A549 (cell line): ENCODE measurements around the gene NIPAL3. TPM values are rescaled to one million over a fixed set of nuclear protein-coding genes. Genes with fewer than 3 reads are reported as not detected.

ENCODE experiments used
- ATAC-seq, 2 experiments: fragments of 200-7000 bp in 1 of 2; fragments of >200 bp in 1 of 2; cut with Nextera tagmentation in 1 of 2; cut with Tn5 transposase in 1 of 2; 3 replicates each; pipeline versions ENCODE4 v1.8.0 to v1.9.1; 2018 to 2020; ENCODE audit warnings: mild to moderate bottlenecking in 1 of 2, moderate library complexity in 1 of 2
- CTCF ChIA-PET: fragments of 300-600 bp; sonication (Branson Sonifier 250); formaldehyde crosslinking; extraction: SDS; loops from one replicate; lab custom pipeline; 2021; ENCODE audit warnings: antibody characterized with exemption, inconsistent platforms; lab: Yijun Ruan, JAX
- POLR2A ChIA-PET: fragments of 350-600 bp; formaldehyde crosslinking; extraction: SDS; loops from one replicate; lab custom pipeline; 2021; ENCODE audit warnings: antibody characterized with exemption, inconsistent platforms; lab: Yijun Ruan, JAX
- DNase-seq, 2 experiments: peaks; one replicate each; pipeline versions ENCODE4 v3.0.0 to v3.0.0-alpha.2; 2011 to 2016; ENCODE audit warnings: low read depth in 1 of 2, low spot score in 1 of 2
- FAIRE-seq: peaks from 2 replicates; lab custom pipeline; 2011; peaks lifted over from hg19 to GRCh38; lab: Jason Lieb, UNC
- H3K27ac ChIP-seq, 2 experiments: fragments of >200 bp; sonication (Bioruptor Twin); formaldehyde crosslinking; 3 replicates each; pipeline ENCODE4 v1.5.1; 2016 to 2017
- H3K4me1 ChIP-seq: fragments of >200 bp; sonication (Bioruptor Twin); formaldehyde crosslinking; 3 replicates; pipeline ENCODE4 v1.6.1; 2016
- H3K4me2 ChIP-seq: fragments of >200 bp; sonication (Bioruptor Twin); formaldehyde crosslinking; 3 replicates; pipeline ENCODE4 v1.6.1; 2016
- H3K4me3 ChIP-seq: fragments of >200 bp; sonication (Bioruptor Twin); formaldehyde crosslinking; 3 replicates; pipeline ENCODE4 v1.5.1; 2016
- H3K9me3 ChIP-seq: fragments of >200 bp; sonication (Bioruptor Twin); formaldehyde crosslinking; 3 replicates; pipeline ENCODE4 v1.6.1; 2016
- ATOH8 ChIP-seq: fragments of 250-450 bp; sonication (Bioruptor Pico); IDR thresholded peaks from 2 replicates; pipeline ENCODE4 v1.5.0; 2020; ENCODE audit warnings: low read depth, mild to moderate bottlenecking, moderate library complexity
- BHLHE40 ChIP-seq: IDR thresholded peaks from 2 replicates; pipeline ENCODE4 v1.6.1; 2012; ENCODE audit warnings: low read depth, low read length, inconsistent platforms
- ESRRA ChIP-seq: fragments of 150-350 bp; IDR thresholded peaks from 2 replicates; pipeline ENCODE4 v1.6.1; 2014; ENCODE audit warnings: mild to moderate bottlenecking, low read length, borderline replicate concordance
- FOSL2 ChIP-seq, 2 experiments: fragments of 450-650 bp in 1 of 2; fragments of >200 bp in 1 of 2; sonication (Bioruptor Twin) in 1 of 2; formaldehyde crosslinking; IDR thresholded peaks; 2 replicates each; pipeline versions ENCODE4 v1.5.0 to v1.6.1; 2016 to 2020; ENCODE audit warnings: mild to moderate bottlenecking in 1 of 2, moderate library complexity in 1 of 2
- FOXS1 ChIP-seq: fragments of 250-450 bp; sonication (Bioruptor Pico); IDR thresholded peaks from 2 replicates; pipeline ENCODE4 v1.5.0; 2020; ENCODE audit warnings: mild to moderate bottlenecking, moderate library complexity
- GATA3 ChIP-seq: IDR thresholded peaks from 2 replicates; pipeline ENCODE4 v1.6.1; 2012; ENCODE audit warnings: borderline replicate concordance
- HES2 ChIP-seq: fragments of >200 bp; sonication (Bioruptor Twin); formaldehyde crosslinking; IDR thresholded peaks from 2 replicates; pipeline ENCODE4 v1.6.1; 2016
- HEYL ChIP-seq: fragments of 250-450 bp; sonication (Bioruptor Pico); IDR thresholded peaks from 2 replicates; pipeline ENCODE4 v1.8.0; 2021; ENCODE audit warnings: mild to moderate bottlenecking, moderate library complexity
- KDM1A ChIP-seq: fragments of 200-600 bp; sonication (generic); IDR thresholded peaks from 2 replicates; pipeline ENCODE4 v1.6.1; 2016; ENCODE audit warnings: low read depth, mild to moderate bottlenecking
- KDM5A ChIP-seq: fragments of 200-600 bp; sonication (generic); IDR thresholded peaks from 2 replicates; pipeline ENCODE4 v1.6.1; 2016; ENCODE audit warnings: antibody characterized with exemption, mild to moderate bottlenecking
- NPAS2 ChIP-seq: fragments of 250-450 bp; sonication (Bioruptor Pico); IDR thresholded peaks from 2 replicates; pipeline ENCODE4 v1.8.0; 2022; ENCODE audit warnings: mild to moderate bottlenecking, moderate library complexity, borderline replicate concordance
- PBX3 ChIP-seq: IDR thresholded peaks from 2 replicates; pipeline ENCODE4 v1.6.1; 2012
- PHF8 ChIP-seq: fragments of 200-600 bp; sonication (generic); IDR thresholded peaks from 2 replicates; pipeline ENCODE4 v1.6.1; 2016; ENCODE audit warnings: low read depth, mild to moderate bottlenecking, antibody characterized with exemption, moderate library complexity, borderline replicate concordance
- POLR2AphosphoS2 ChIP-seq: conservative IDR thresholded peaks from 2 replicates; pipeline ENCODE4 v1.6.1; 2012; ENCODE audit warnings: low read length, improper control_type of control experiment, inconsistent platforms
- REST ChIP-seq: fragments of 200-600 bp; sonication (generic); IDR thresholded peaks from 2 replicates; pipeline ENCODE4 v1.6.1; 2016; ENCODE audit warnings: antibody characterized with exemption, mild to moderate bottlenecking, moderate library complexity
- ZC3H11A ChIP-seq: fragments of 450-650 bp; IDR thresholded peaks from 2 replicates; pipeline ENCODE4 v1.6.1; 2014; ENCODE audit warnings: antibody characterized with exemption, mild to moderate bottlenecking
- ZFP36 ChIP-seq: fragments of 450-650 bp; IDR thresholded peaks from 2 replicates; pipeline ENCODE4 v1.6.1; 2014; ENCODE audit warnings: borderline replicate concordance; ENCODE audit not compliant: partially characterized antibody
- ZNF302 ChIP-seq: fragments of 250-450 bp; sonication (Bioruptor Pico); IDR thresholded peaks from 2 replicates; pipeline ENCODE4 v1.9.0; 2021; ENCODE audit warnings: inconsistent platforms, mild to moderate bottlenecking, moderate library complexity
- WGBS: methylation state at CpG from one replicate; pipeline ENCODE4 v1.1.6; 2017; ENCODE audit errors: missing lambda C conversion rate; 5-methylcytosine and 5-hydroxymethylcytosine counted together
- polyA plus RNA-seq, 4 experiments: library from polyadenylated mRNA; depleted of rRNA in 3 of 4; stranded (reverse); fragments of >200 nt; fragmentation: RNase III in 1 of 4; extraction: RNeasy Plus Mini Kit Qiagen cat#74134 plus additional on column Dnase treatment in 1 of 4; gene quantifications; 2 replicates in 3 of 4; 3 replicates in 1 of 4; pipeline ENCODE4 v1.2.3, GENCODE V29; 2011 to 2017

The NIPAL3 gene
- polyA plus RNA-seq, 2 of the 4 experiments (the other 2 are of a cell fraction), result 5.1 to 10.4 TPM

- TF ChIP-seq FOXS1, result no peak
Measured at GRCh38 chr1:24380508-24380907, 35.1 kb upstream of the NIPAL3 start (continued).

- FAIRE-seq, result no peak
- no peak for DNase-seq
- ChIA-PET CTCF (interaction anchor here (0.9 to 23.6 kb wide), 5 partner anchors 11 to 231 kb away, joined by 3 to 748 read pairs (median 4); no protein-coding TSS in a partner anchor), POLR2A (no interaction called here)
- 91% methylated on average over 2 of the region's 2 CpGs for WGBS
- no peaks in the 10 kb centered on the region for H3K9me3 ChIP-seq
- H3K27ac ChIP-seq, result 0 out of 6 replicates have a peak overlapping the region, but pooled peaks of 1 of the 2 experiments have one; percentile 59
- ATAC-seq, result no peak
- TF ChIP-seq POLR2AphosphoS2 (no peak), ESRRA (no peak), HEYL (CRISPR knock-in tag) (no peak), ZC3H11A (no peak), BHLHE40 (no peak), FOSL2 (IDR thresholded peaks at IDR 0.05) (no peak), FOSL2 (CRISPR knock-in tag; IDR thresholded peaks at IDR 0.05) (no peak), REST (no peak), HES2 (no peak), NPAS2 (CRISPR knock-in tag) (no peak), PHF8 (no peak), KDM1A (no peak)
- TF ChIP-seq, all 56 proteins: peak for 0
- Histone ChIP-seq H3K4me1 (peaks cover 6% of the 10 kb centered on the region), H3K4me3 (no peak overlapping the region), H3K4me2 (no peak overlapping the region)
Measured at GRCh38 chr1:24381256-24381655, 34.3 kb upstream of the NIPAL3 start.

- ChIA-PET CTCF (interaction anchor here (0.9 to 23.6 kb wide), 5 partner anchors 10 to 232 kb away, joined by 3 to 748 read pairs (median 4); no protein-coding TSS in a partner anchor), POLR2A (no interaction called here)
- WGBS, result 83% methylated on average over 8 of the region's 8 CpGs
- Histone ChIP-seq H3K9me3 (no peaks in the 10 kb centered on the region), H3K27ac (no peak overlapping the region), H3K4me2 (no peak overlapping the region), H3K4me3 (no peak overlapping the region), H3K4me1 (peaks cover 8% of the 10 kb centered on the region)
- FAIRE-seq (no peak), DNase-seq (no peak), ATAC-seq (no peak)
- TF ChIP-seq ATOH8 (CRISPR knock-in tag) (no peak), KDM5A (no peak), ZNF302 (CRISPR knock-in tag) (no peak), ZFP36 (no peak), ESRRA (no peak), BHLHE40 (no peak), PBX3 (no peak), GATA3 (no peak)
Measured at GRCh38 chr1:24382165-24382577, 33.4 kb upstream of the NIPAL3 start.
